Activated T-cell treated with anti-CD3 and anti-CD28 coated beads for 24 hours (primary cell): Measurements from ENCODE around the gene PLCB1.

Experiments
- DNase-seq: peaks from one replicate; pipeline ENCODE4 v3.0.0-alpha.2; 2020; ENCODE audit warnings: low read depth

PLCB1 gene

GRCh38 chr20:8661229-8661952 lies 529.3 kb downstream of the PLCB1 start:
- DNase-seq = no peak

GRCh38 chr20:8662433-8662954 lies 530.4 kb downstream of the PLCB1 start:
- no peak for DNase-seq

- DNase-seq = no peak
Measured at GRCh38 chr20:8663424-8663823, 531.4 kb downstream of the PLCB1 start.

GRCh38 chr20:8664778-8665177 lies 532.7 kb downstream of the PLCB1 start:
- DNase-seq = no peak

GRCh38 chr20:8667306-8667705 lies 535.2 kb downstream of the PLCB1 start:
- no peak for DNase-seq

GRCh38 chr20:8670207-8670892 lies 538.3 kb downstream of the PLCB1 start:
- no peak for DNase-seq

GRCh38 chr20:8670893-8671215 lies 538.8 kb downstream of the PLCB1 start:
- DNase-seq = no peak

- DNase-seq = no peak
Measured at GRCh38 chr20:8671370-8671961, 539.4 kb downstream of the PLCB1 start.

- DNase-seq = no peak
Measured at GRCh38 chr20:8673116-8673515, 541.0 kb downstream of the PLCB1 start.

- DNase-seq = no peak
Measured at GRCh38 chr20:8675896-8676295, 543.8 kb downstream of the PLCB1 start.

GRCh38 chr20:8678098-8678776 lies 546.2 kb downstream of the PLCB1 start:
- DNase-seq = no peak

GRCh38 chr20:8689337-8689736 lies 557.3 kb downstream of the PLCB1 start:
- no peak for DNase-seq

- no peak for DNase-seq
Measured at GRCh38 chr20:8690074-8690473, 558.0 kb downstream of the PLCB1 start.

- DNase-seq = no peak
Measured at GRCh38 chr20:8693709-8694108, 561.6 kb downstream of the PLCB1 start.

- DNase-seq = no peak
Measured at GRCh38 chr20:8700756-8701155, 568.7 kb downstream of the PLCB1 start.

- DNase-seq = no peak
Measured at GRCh38 chr20:8706961-8707700, 575.1 kb downstream of the PLCB1 start.

- no peak for DNase-seq
Measured at GRCh38 chr20:8709627-8710026, 577.6 kb downstream of the PLCB1 start.

GRCh38 chr20:8711501-8711900 lies 579.4 kb downstream of the PLCB1 start:
- DNase-seq = no peak

- DNase-seq = no peak
Measured at GRCh38 chr20:8714206-8714605, 582.1 kb downstream of the PLCB1 start.

GRCh38 chr20:8718279-8718678 lies 586.2 kb downstream of the PLCB1 start:
- no peak for DNase-seq

- DNase-seq = no peak
Measured at GRCh38 chr20:8720089-8720488, 588.0 kb downstream of the PLCB1 start.

- peak; percentile 1 for DNase-seq
Measured at GRCh38 chr20:8721098-8721497, 589.0 kb downstream of the PLCB1 start.
